HepG2 (cell line): ENCODE data around the gene ETFA. TPM values are rescaled to one million over a fixed set of nuclear protein-coding genes. Genes with fewer than 3 reads are reported as not detected.
A peak's percentile ranks its signal among the peaks of the same experiment; 100 is the strongest.

Source experiments
- ATF7 ChIP-seq, 2 experiments: fragments of 450-650 bp in 1 of 2; sonication (generic) in 1 of 2; formaldehyde crosslinking in 1 of 2; IDR thresholded peaks; 2 replicates each; pipeline versions ENCODE4 v1.4.0 to v1.6.1; 2016 to 2020; ENCODE audit warnings: antibody characterized with exemption in 1 of 2, mild to moderate bottlenecking in 1 of 2, missing genetic modification reagents in 1 of 2
- CSRNP1 ChIP-seq: sonication (generic); formaldehyde crosslinking; IDR thresholded peaks from 2 replicates; pipeline ENCODE4 v1.8.1; 2023; ENCODE audit warnings: mild to moderate bottlenecking, missing genetic modification reagents
- FOXP4 ChIP-seq: sonication (generic); formaldehyde crosslinking; IDR thresholded peaks from 2 replicates; pipeline ENCODE4 v1.4.0; 2020; ENCODE audit warnings: missing genetic modification reagents
- HNF1B ChIP-seq: sonication (generic); formaldehyde crosslinking; IDR thresholded peaks from 2 replicates; pipeline ENCODE4 v1.5.1; 2020; ENCODE audit warnings: mild to moderate bottlenecking, moderate library complexity, missing genetic modification reagents
- NAIF1 ChIP-seq: sonication (generic); formaldehyde crosslinking; IDR thresholded peaks from 2 replicates; pipeline ENCODE4 v1.5.0; 2020; ENCODE audit warnings: mild to moderate bottlenecking, missing genetic modification reagents, borderline replicate concordance
- RBM22 ChIP-seq: fragments of 200-400 bp; formaldehyde crosslinking; optimal IDR thresholded peaks from 2 replicates; pipeline ENCODE3; 2017; ENCODE audit warnings: mild to moderate bottlenecking, low read length, moderate library complexity
- U2AF1 ChIP-seq: fragments of 200-400 bp; formaldehyde crosslinking; optimal IDR thresholded peaks from 2 replicates; pipeline ENCODE3; 2017; ENCODE audit warnings: mild to moderate bottlenecking, low read depth, low read length
- ZNF207 ChIP-seq: fragments of 450-650 bp; IDR thresholded peaks from 2 replicates; pipeline ENCODE4 v1.6.1; 2016; ENCODE audit warnings: antibody characterized with exemption, borderline replicate concordance
- ZNF615 ChIP-seq: sonication (generic); formaldehyde crosslinking; IDR thresholded peaks from 2 replicates; pipeline ENCODE4 v1.5.0; 2020; ENCODE audit warnings: mild to moderate bottlenecking, missing genetic modification reagents, borderline replicate concordance
- ZNF784 ChIP-seq: sonication (generic); formaldehyde crosslinking; IDR thresholded peaks from 2 replicates; pipeline ENCODE4 v1.5.1; 2020; ENCODE audit warnings: missing genetic modification reagents, mild to moderate bottlenecking, borderline replicate concordance
- ZNF792 ChIP-seq: IDR thresholded peaks from 2 replicates; pipeline ENCODE4 v1.6.1; 2016
- polyA plus RNA-seq, 8 experiments: library from polyadenylated mRNA; depleted of rRNA in 3 of 8; stranded (reverse) in 7 of 8; unstranded in 1 of 8; fragments of >200 nt; fragmentation: Illumina TruSeq in 4 of 8; extraction: Trizol in 4 of 8; gene quantifications; 2 replicates each; pipeline versions ENCODE4 v1.2.1 to v1.2.3, GENCODE V29; 2011 to 2016; ENCODE audit warnings: low read depth in 4 of 8, missing spikeins in 1 of 8, mixed read lengths in 1 of 8; ENCODE audit not compliant: insufficient read depth in 1 of 8
- total RNA-seq, 5 experiments: library from RNA; depleted of rRNA; stranded (reverse); fragments of >200 nt; fragmentation: Illumina TruSeq; extraction: Trizol; gene quantifications; 2 replicates each; pipeline ENCODE4 v1.2.3, GENCODE V29; 2016; ENCODE audit warnings: low read depth in 1 of 5
- TF ChIP-seq, protein P1 (sequence below): sonication (generic); formaldehyde crosslinking; IDR thresholded peaks from 2 replicates; pipeline ENCODE4 v1.4.0; 2020; ENCODE audit warnings: missing genetic modification reagents, borderline replicate concordance
- TF ChIP-seq, protein P2 (sequence below): sonication (generic); formaldehyde crosslinking; IDR thresholded peaks from 2 replicates; pipeline ENCODE4 v1.4.0; 2020; ENCODE audit warnings: missing genetic modification reagents

Gene ETFA
- total and polyA plus RNA-seq, 2 of the 13 experiments (the other 11 are each of a cell fraction or from before 2014, with no cell fraction given): 291 to 396 TPM

DNA sequence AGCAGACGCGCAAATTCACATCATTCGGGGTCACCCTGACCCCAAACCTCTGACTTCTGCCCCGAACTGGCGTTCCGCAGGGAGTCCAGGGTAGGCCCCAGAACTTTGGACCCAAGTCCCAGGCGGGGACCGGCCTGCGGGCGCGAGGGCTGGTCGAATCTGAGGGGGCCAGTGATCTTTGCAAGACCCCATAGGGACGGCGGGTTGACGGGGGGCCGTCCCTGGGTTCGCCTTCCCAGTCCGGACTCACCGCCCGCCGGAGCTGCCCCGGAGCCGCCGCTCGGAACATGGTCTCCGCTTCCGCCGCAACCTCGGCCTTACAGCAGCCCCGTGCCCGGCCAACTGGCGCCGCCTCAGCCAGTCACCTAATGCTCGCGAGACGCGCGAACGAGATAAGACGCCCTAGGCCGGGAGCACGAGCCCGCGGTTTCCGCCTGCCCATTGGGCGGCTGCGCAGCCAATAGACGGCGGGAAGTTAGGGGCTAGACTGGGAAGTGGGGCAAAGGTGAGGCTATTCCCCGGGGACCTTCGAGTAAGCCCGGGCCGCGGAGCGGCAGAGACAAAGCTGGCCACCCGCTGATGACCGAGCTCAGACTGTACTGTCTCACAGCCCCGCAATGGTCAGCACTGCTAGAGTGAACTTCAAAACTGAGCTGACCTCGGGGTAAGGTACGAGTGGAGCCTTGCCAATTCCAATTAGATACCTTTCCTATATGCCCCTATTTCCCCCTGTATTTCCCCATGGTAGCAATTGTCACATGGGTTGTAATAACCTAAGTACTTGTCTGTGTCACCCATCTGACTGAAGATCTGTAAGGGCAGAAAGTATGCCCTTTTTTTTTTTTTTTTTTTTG is at the start of gene ETFA (continued):
- TF ChIP-seq FOXP4 (peak; percentile 45), CSRNP1 (peak; percentile 83), NAIF1 (CRISPR knock-in tag) (peak; percentile 76; the same call in 1 of the 2 replicates), ZNF784 (0 out of 2 replicates have a peak, but pooled peaks have one; percentile 69), ZNF207 (no peak), RBM22 (no peak), ZNF792 (CRISPR knock-in tag) (peak; percentile 64; the same call in 1 of the 2 replicates), ATF7 (IDR thresholded peaks at IDR 0.05) (no peak), ATF7 (CRISPR knock-in tag; IDR thresholded peaks at IDR 0.05) (0 out of 2 replicates have a peak, but pooled peaks have one; percentile 47), U2AF1 (peak; percentile 73), HNF1B (peak; percentile 71; the same call in 1 of the 2 replicates), ZNF615 (CRISPR knock-in tag) (no peak; the same call in 1 of the 2 replicates)
- TF ChIP-seq, protein P1, sequence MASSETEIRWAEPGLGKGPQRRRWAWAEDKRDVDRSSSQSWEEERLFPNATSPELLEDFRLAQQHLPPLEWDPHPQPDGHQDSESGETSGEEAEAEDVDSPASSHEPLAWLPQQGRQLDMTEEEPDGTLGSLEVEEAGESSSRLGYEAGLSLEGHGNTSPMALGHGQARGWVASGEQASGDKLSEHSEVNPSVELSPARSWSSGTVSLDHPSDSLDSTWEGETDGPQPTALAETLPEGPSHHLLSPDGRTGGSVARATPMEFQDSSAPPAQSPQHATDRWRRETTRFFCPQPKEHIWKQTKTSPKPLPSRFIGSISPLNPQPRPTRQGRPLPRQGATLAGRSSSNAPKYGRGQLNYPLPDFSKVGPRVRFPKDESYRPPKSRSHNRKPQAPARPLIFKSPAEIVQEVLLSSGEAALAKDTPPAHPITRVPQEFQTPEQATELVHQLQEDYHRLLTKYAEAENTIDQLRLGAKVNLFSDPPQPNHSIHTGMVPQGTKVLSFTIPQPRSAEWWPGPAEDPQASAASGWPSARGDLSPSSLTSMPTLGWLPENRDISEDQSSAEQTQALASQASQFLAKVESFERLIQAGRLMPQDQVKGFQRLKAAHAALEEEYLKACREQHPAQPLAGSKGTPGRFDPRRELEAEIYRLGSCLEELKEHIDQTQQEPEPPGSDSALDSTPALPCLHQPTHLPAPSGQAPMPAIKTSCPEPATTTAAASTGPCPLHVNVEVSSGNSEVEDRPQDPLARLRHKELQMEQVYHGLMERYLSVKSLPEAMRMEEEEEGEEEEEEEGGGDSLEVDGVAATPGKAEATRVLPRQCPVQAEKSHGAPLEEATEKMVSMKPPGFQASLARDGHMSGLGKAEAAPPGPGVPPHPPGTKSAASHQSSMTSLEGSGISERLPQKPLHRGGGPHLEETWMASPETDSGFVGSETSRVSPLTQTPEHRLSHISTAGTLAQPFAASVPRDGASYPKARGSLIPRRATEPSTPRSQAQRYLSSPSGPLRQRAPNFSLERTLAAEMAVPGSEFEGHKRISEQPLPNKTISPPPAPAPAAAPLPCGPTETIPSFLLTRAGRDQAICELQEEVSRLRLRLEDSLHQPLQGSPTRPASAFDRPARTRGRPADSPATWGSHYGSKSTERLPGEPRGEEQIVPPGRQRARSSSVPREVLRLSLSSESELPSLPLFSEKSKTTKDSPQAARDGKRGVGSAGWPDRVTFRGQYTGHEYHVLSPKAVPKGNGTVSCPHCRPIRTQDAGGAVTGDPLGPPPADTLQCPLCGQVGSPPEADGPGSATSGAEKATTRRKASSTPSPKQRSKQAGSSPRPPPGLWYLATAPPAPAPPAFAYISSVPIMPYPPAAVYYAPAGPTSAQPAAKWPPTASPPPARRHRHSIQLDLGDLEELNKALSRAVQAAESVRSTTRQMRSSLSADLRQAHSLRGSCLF (CRISPR knock-in tag): no peak
- TF ChIP-seq, protein P2, sequence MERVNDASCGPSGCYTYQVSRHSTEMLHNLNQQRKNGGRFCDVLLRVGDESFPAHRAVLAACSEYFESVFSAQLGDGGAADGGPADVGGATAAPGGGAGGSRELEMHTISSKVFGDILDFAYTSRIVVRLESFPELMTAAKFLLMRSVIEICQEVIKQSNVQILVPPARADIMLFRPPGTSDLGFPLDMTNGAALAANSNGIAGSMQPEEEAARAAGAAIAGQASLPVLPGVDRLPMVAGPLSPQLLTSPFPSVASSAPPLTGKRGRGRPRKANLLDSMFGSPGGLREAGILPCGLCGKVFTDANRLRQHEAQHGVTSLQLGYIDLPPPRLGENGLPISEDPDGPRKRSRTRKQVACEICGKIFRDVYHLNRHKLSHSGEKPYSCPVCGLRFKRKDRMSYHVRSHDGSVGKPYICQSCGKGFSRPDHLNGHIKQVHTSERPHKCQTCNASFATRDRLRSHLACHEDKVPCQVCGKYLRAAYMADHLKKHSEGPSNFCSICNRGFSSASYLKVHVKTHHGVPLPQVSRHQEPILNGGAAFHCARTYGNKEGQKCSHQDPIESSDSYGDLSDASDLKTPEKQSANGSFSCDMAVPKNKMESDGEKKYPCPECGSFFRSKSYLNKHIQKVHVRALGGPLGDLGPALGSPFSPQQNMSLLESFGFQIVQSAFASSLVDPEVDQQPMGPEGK (CRISPR knock-in tag): 0 out of 2 replicates have a peak, but pooled peaks have one; percentile 33
